Effector memory CD8-positive, alpha-beta T cell (primary cell): ENCODE data around the gene TTC39C.

Source experiments
- ATAC-seq: fragments of 150-1000 bp; cut with Tn5 transposase; replicated peaks from 2 replicates; pipeline ENCODE4 v1.10.0; 2021; ENCODE audit warnings: mild to moderate bottlenecking, moderate library complexity
- DNase-seq, 3 experiments: peaks; one replicate each; pipeline ENCODE4 v3.0.0; 2021
- H3K27ac Mint-ChIP-seq, 2 donors: one replicate each; pipeline ENCODE4 v1.8.0; 2022; ENCODE audit warnings: mild to moderate bottlenecking in 2 of 2, mixed read lengths in 2 of 2, moderate library complexity in 2 of 2
- H3K27me3 Mint-ChIP-seq, 2 donors: one replicate each; pipeline ENCODE4 v1.8.0; 2022; ENCODE audit warnings: mixed read lengths in 2 of 2
- H3K36me3 Mint-ChIP-seq: one replicate; pipeline ENCODE4 v1.8.0; 2022; ENCODE audit warnings: mild to moderate bottlenecking, moderate library complexity, mixed read lengths; ENCODE audit not compliant: insufficient read depth
- H3K4me1 Mint-ChIP-seq, 2 donors: one replicate each; pipeline ENCODE4 v1.8.0; 2022; ENCODE audit warnings: low read depth in 2 of 2, mixed read lengths in 2 of 2
- H3K4me3 Mint-ChIP-seq, 2 donors: one replicate each; pipeline ENCODE4 v1.8.0; 2022; ENCODE audit warnings: mild to moderate bottlenecking in 2 of 2, mixed read lengths in 2 of 2, moderate library complexity in 2 of 2
- H3K9me3 Mint-ChIP-seq, 2 donors: one replicate each; pipeline ENCODE4 v1.8.0; 2022; ENCODE audit warnings: mixed read lengths in 2 of 2

TTC39C gene

GRCh38 chr18:24104486-24104885, 89.9 kb downstream of the TTC39C start:
- H3K27ac Mint-ChIP-seq, result peak overlapping the region in 1 of 2 donors; percentile 89
- H3K4me3 Mint-ChIP-seq, result no peak overlapping the region
- DNase-seq (no peak), ATAC-seq (no peak)
- H3K9me3 Mint-ChIP-seq, result no peaks in the 10 kb centered on the region
- H3K36me3 Mint-ChIP-seq, result peaks cover 60% of the 10 kb centered on the region
- peaks cover 22 to 23% of the 10 kb centered on the region in 2 donors for H3K4me1 Mint-ChIP-seq
- H3K27me3 Mint-ChIP-seq, result no peaks in the 10 kb centered on the region

- peaks cover 41% of the 10 kb centered on the region for H3K36me3 Mint-ChIP-seq
- no peaks in the 10 kb centered on the region for H3K9me3 Mint-ChIP-seq
- H3K4me1 Mint-ChIP-seq, result peaks cover 31 to 33% of the 10 kb centered on the region in 2 donors
- DNase-seq, result no peak
- H3K4me3 Mint-ChIP-seq, result no peak overlapping the region
- peak overlapping the region in 1 of 2 donors; percentile 41 for H3K27ac Mint-ChIP-seq
- no peaks in the 10 kb centered on the region for H3K27me3 Mint-ChIP-seq
- no peak for ATAC-seq
These were observed 94.1 kb downstream of the TTC39C start for GRCh38 chr18:24108641-24109040.

- Mint-ChIP-seq H3K36me3 (peaks cover 59% of the 10 kb centered on the region), H3K27me3 (no peaks in the 10 kb centered on the region), H3K4me3 (no peak overlapping the region), H3K27ac (peak overlapping the region; percentile 74 to 83), H3K4me1 (peaks cover 35 to 40% of the 10 kb centered on the region in 2 donors), H3K9me3 (no peaks in the 10 kb centered on the region)
- DNase-seq, result no peak
- ATAC-seq, result no peak
These were observed 97.4 kb downstream of the TTC39C start for GRCh38 chr18:24111936-24112335.

GRCh38 chr18:24112464-24112863, 97.9 kb downstream of the TTC39C start:
- Mint-ChIP-seq H3K4me1 (peaks cover 33 to 37% of the 10 kb centered on the region in 2 donors), H3K4me3 (no peak overlapping the region), H3K27ac (peak overlapping the region; percentile 74 to 83), H3K27me3 (no peaks in the 10 kb centered on the region), H3K36me3 (peaks cover 62% of the 10 kb centered on the region), H3K9me3 (no peaks in the 10 kb centered on the region)
- ATAC-seq (no peak), DNase-seq (no peak)

- Mint-ChIP-seq H3K27ac (peak overlapping the region; percentile 74 to 83), H3K9me3 (no peaks in the 10 kb centered on the region), H3K4me1 (peaks cover 30 to 36% of the 10 kb centered on the region in 2 donors), H3K4me3 (no peak overlapping the region), H3K27me3 (no peaks in the 10 kb centered on the region), H3K36me3 (peaks cover 61% of the 10 kb centered on the region)
- ATAC-seq (no peak), DNase-seq (no peak)
These were observed 98.5 kb downstream of the TTC39C start for GRCh38 chr18:24112874-24113615.

GRCh38 chr18:24114924-24115549, 100.5 kb downstream of the TTC39C start:
- Mint-ChIP-seq H3K27me3 (no peaks in the 10 kb centered on the region), H3K9me3 (no peaks in the 10 kb centered on the region), H3K4me3 (peak overlapping the region; percentile 11 to 33), H3K4me1 (peaks cover 30 to 36% of the 10 kb centered on the region in 2 donors), H3K27ac (peak overlapping the region; percentile 83), H3K36me3 (peaks cover 66% of the 10 kb centered on the region)
- ATAC-seq (peak; percentile 60), DNase-seq (no peak)

- peaks cover 30 to 36% of the 10 kb centered on the region in 2 donors for H3K4me1 Mint-ChIP-seq
- H3K27ac Mint-ChIP-seq, result peak overlapping the region; percentile 83
- H3K36me3 Mint-ChIP-seq, result peaks cover 72% of the 10 kb centered on the region
- no peak overlapping the region for H3K4me3 Mint-ChIP-seq
- no peaks in the 10 kb centered on the region for H3K27me3 Mint-ChIP-seq
- no peak for ATAC-seq
- H3K9me3 Mint-ChIP-seq, result no peaks in the 10 kb centered on the region
- no peak for DNase-seq
These were observed 101.1 kb downstream of the TTC39C start for GRCh38 chr18:24115628-24116027.

- no peak overlapping the region for H3K4me3 Mint-ChIP-seq
- DNase-seq (peak; percentile 73 to 74 (median 74)), ATAC-seq (peak; percentile 91)
- peaks cover 16 to 17% of the 10 kb centered on the region in 2 donors for H3K4me1 Mint-ChIP-seq
- peak overlapping the region in 1 of 2 donors; percentile 82 for H3K27ac Mint-ChIP-seq
- H3K27me3 Mint-ChIP-seq, result no peaks in the 10 kb centered on the region
- peaks cover 93% of the 10 kb centered on the region for H3K36me3 Mint-ChIP-seq
- H3K9me3 Mint-ChIP-seq, result no peaks in the 10 kb centered on the region
These were observed 104.4 kb downstream of the TTC39C start for GRCh38 chr18:24118750-24119577.

GRCh38 chr18:24120676-24121075, 106.1 kb downstream of the TTC39C start:
- Mint-ChIP-seq H3K27ac (peak overlapping the region in 1 of 2 donors; percentile 30), H3K27me3 (no peaks in the 10 kb centered on the region), H3K4me3 (no peak overlapping the region), H3K36me3 (peaks cover 95% of the 10 kb centered on the region), H3K9me3 (no peaks in the 10 kb centered on the region), H3K4me1 (peaks cover 1 to 8% of the 10 kb centered on the region in 2 donors)
- ATAC-seq (no peak), DNase-seq (no peak)

- peak overlapping the region in 1 of 2 donors; percentile 60 for H3K27ac Mint-ChIP-seq
- ATAC-seq (no peak), DNase-seq (no peak)
- no peaks in the 10 kb centered on the region for H3K9me3 Mint-ChIP-seq
- H3K4me3 Mint-ChIP-seq, result no peak overlapping the region
- peaks cover 95% of the 10 kb centered on the region for H3K36me3 Mint-ChIP-seq
- peaks cover 0 to 4% of the 10 kb centered on the region in 2 donors for H3K4me1 Mint-ChIP-seq
- H3K27me3 Mint-ChIP-seq, result no peaks in the 10 kb centered on the region
These were observed 107.1 kb downstream of the TTC39C start for GRCh38 chr18:24121625-24122024.

GRCh38 chr18:24126155-24126961, 111.8 kb downstream of the TTC39C start:
- no peak overlapping the region for H3K4me3 Mint-ChIP-seq
- no peaks in the 10 kb centered on the region for H3K9me3 Mint-ChIP-seq

GRCh38 chr18:24127735-24128134, 113.2 kb downstream of the TTC39C start:
- Mint-ChIP-seq H3K4me3 (no peak overlapping the region), H3K36me3 (peaks cover 96% of the 10 kb centered on the region), H3K27ac (peak overlapping the region; percentile 3 to 21), H3K4me1 (peaks cover 1 to 4% of the 10 kb centered on the region in 2 donors), H3K27me3 (no peaks in the 10 kb centered on the region), H3K9me3 (no peaks in the 10 kb centered on the region)
- ATAC-seq (no peak), DNase-seq (no peak)

More at GRCh38 chr18:24126155-24126961, 111.8 kb downstream of the TTC39C start:
- DNase-seq, result no peak
- ATAC-seq, result no peak
- Mint-ChIP-seq H3K27ac (no peak overlapping the region), H3K27me3 (no peaks in the 10 kb centered on the region), H3K36me3 (peaks cover 96% of the 10 kb centered on the region), H3K4me1 (peaks cover 1 to 4% of the 10 kb centered on the region in 2 donors)

GRCh38 chr18:24128700-24129099, 114.1 kb downstream of the TTC39C start:
- peaks cover 1 to 4% of the 10 kb centered on the region in 2 donors for H3K4me1 Mint-ChIP-seq
- peaks cover 96% of the 10 kb centered on the region for H3K36me3 Mint-ChIP-seq
- H3K27ac Mint-ChIP-seq, result peak overlapping the region; percentile 21 to 38
- no peak overlapping the region for H3K4me3 Mint-ChIP-seq
- no peaks in the 10 kb centered on the region for H3K27me3 Mint-ChIP-seq
- no peak for DNase-seq
- no peaks in the 10 kb centered on the region for H3K9me3 Mint-ChIP-seq
- ATAC-seq, result no peak
